H1 (cell line): ENCODE data around the gene PIGA. TPM values are rescaled to one million over a fixed set of nuclear protein-coding genes. Genes with fewer than 3 reads are reported as not detected.
"Not testable (repeated sequence)": the region's sequence is repeated elsewhere in the genome, so short reads cannot be mapped to it uniquely, and the experiment has no call there.

Source experiments
- CTCF ChIA-PET: fragments of 300-600 bp; sonication (Branson Sonifier 250); formaldehyde crosslinking; loops from one replicate; lab custom pipeline; 2021; ENCODE audit not compliant: partially characterized antibody; lab: Charles Lee
- POLR2A ChIA-PET: fragments of 300-600 bp; sonication (Branson Sonifier 250); formaldehyde crosslinking; loops from one replicate; lab custom pipeline; 2021; ENCODE audit warnings: inconsistent platforms; ENCODE audit not compliant: partially characterized antibody; lab: Charles Lee
- DNase-seq, 2 experiments: peaks; one replicate each; pipeline versions ENCODE4 v3.0.0 to v3.0.0-alpha.2; 2010 to 2022; ENCODE audit warnings: low spot score in 2 of 2, low read depth in 1 of 2, mixed read lengths in 1 of 2
- FAIRE-seq: peaks from 2 replicates; lab custom pipeline; 2011; peaks lifted over from hg19 to GRCh38; lab: Jason Lieb, UNC
- H2AFZ ChIP-seq: 2 replicates; pipeline ENCODE4 v1.8.1; 2012; ENCODE audit warnings: low read length, inconsistent platforms
- H2AK5ac ChIP-seq: 2 replicates; pipeline ENCODE4 v1.6.1; 2013; ENCODE audit warnings: low read depth, low read length
- H2BK120ac ChIP-seq: replicated peaks from 2 replicates; pipeline ENCODE3; 2013; ENCODE audit warnings: low read depth, low read length, inconsistent platforms
- H2BK12ac ChIP-seq: 2 replicates; pipeline ENCODE4 v1.6.1; 2013; ENCODE audit warnings: low read depth, low read length
- H2BK15ac ChIP-seq: 2 replicates; pipeline ENCODE4 v1.6.1; 2013; ENCODE audit warnings: low read length
- H2BK20ac ChIP-seq: 2 replicates; pipeline ENCODE4 v1.6.1; 2013; ENCODE audit warnings: low read length
- H2BK5ac ChIP-seq: 2 replicates; pipeline ENCODE4 v1.6.1; 2013; ENCODE audit warnings: low read depth, low read length
- H3K14ac ChIP-seq: 2 replicates; pipeline ENCODE4 v1.6.1; 2013; ENCODE audit warnings: inconsistent platforms; ENCODE audit not compliant: insufficient read length
- H3K18ac ChIP-seq: 2 replicates; pipeline ENCODE4 v1.6.1; 2013; ENCODE audit warnings: low read length; ENCODE audit errors: extremely low read depth
- H3K23ac ChIP-seq: 2 replicates; pipeline ENCODE4 v1.6.1; 2013; ENCODE audit warnings: inconsistent platforms; ENCODE audit not compliant: insufficient read length
- H3K23me2 ChIP-seq: 2 replicates; pipeline ENCODE4 v1.6.1; 2013; ENCODE audit warnings: low read depth, low read length
- H3K27ac ChIP-seq: 2 replicates; pipeline ENCODE4 v1.6.1; 2011; ENCODE audit warnings: low read depth, low read length, inconsistent platforms
- H3K27me3 ChIP-seq, 4 experiments: replicated peaks in 1 of 4; 1 replicate in 1 of 4; 2 replicates in 3 of 4; pipeline versions ENCODE4 v1.6.1 to v1.8.1; 2011 to 2013; ENCODE audit warnings: low read length in 3 of 4, mild to moderate bottlenecking in 3 of 4, inconsistent platforms in 2 of 4, mixed read lengths in 2 of 4, moderate library complexity in 1 of 4; ENCODE audit not compliant: control insufficient read depth in 3 of 4, insufficient read depth in 3 of 4; ENCODE audit errors: extremely low read depth in 1 of 4
- H3K36me3 ChIP-seq, 4 experiments: 2 replicates each; pipeline versions ENCODE4 v1.6.1 to v1.8.1; 2011 to 2013; ENCODE audit warnings: mild to moderate bottlenecking in 4 of 4, low read length in 3 of 4, moderate library complexity in 2 of 4, control low read depth in 1 of 4, inconsistent platforms in 1 of 4; ENCODE audit not compliant: insufficient read depth in 4 of 4, control insufficient read depth in 2 of 4
- H3K4ac ChIP-seq: replicated peaks from 2 replicates; pipeline ENCODE3; 2013; ENCODE audit warnings: low read length, low read depth, mixed read lengths, inconsistent platforms; ENCODE audit not compliant: insufficient read length
- H3K4me1 ChIP-seq, 4 experiments: replicated peaks in 1 of 4; 1 replicate in 1 of 4; 2 replicates in 3 of 4; pipeline versions ENCODE4 v1.6.1 to v1.8.1; 2011 to 2013; ENCODE audit warnings: low read length in 3 of 4, inconsistent platforms in 2 of 4, mixed read lengths in 1 of 4; ENCODE audit not compliant: insufficient read depth in 4 of 4, control insufficient read depth in 3 of 4
- H3K4me2 ChIP-seq, 2 experiments: 2 replicates each; pipeline versions ENCODE4 v1.6.1 to v1.8.1; 2011 to 2013; ENCODE audit warnings: low read depth in 2 of 2, low read length in 2 of 2, control low read depth in 1 of 2, inconsistent platforms in 1 of 2, mild to moderate bottlenecking in 1 of 2; ENCODE audit not compliant: insufficient read depth in 1 of 2
- H3K4me3 ChIP-seq, 4 experiments: fragments of 200-600, 300-600 bp in 1 of 4; sonication (generic), shearing (Covaris generic), sonication (Bioruptor Twin) in 1 of 4; 2 replicates each; pipeline versions ENCODE4 v1.5.1 to v1.8.1; 2011 to 2016; ENCODE audit warnings: low read length in 4 of 4, low read depth in 3 of 4, control low read depth in 2 of 4, inconsistent platforms in 2 of 4, mild to moderate bottlenecking in 2 of 4, mixed read lengths in 1 of 4, moderate library complexity in 1 of 4; ENCODE audit not compliant: insufficient read depth in 2 of 4; ENCODE audit errors: extremely low read depth in 1 of 4
- H3K56ac ChIP-seq: replicated peaks from 2 replicates; pipeline ENCODE3; 2013; ENCODE audit warnings: low read depth, mild to moderate bottlenecking, mixed read lengths, low read length, inconsistent platforms; ENCODE audit not compliant: insufficient read length
- H3K79me1 ChIP-seq: 2 replicates; pipeline ENCODE4 v1.6.1; 2013; ENCODE audit warnings: low read depth, low read length, control low read depth
- H3K79me2 ChIP-seq, 2 experiments: 2 replicates each; pipeline versions ENCODE4 v1.6.1 to v1.8.1; 2012 to 2013; ENCODE audit warnings: low read length in 2 of 2, mild to moderate bottlenecking in 2 of 2, inconsistent platforms in 1 of 2; ENCODE audit not compliant: insufficient read depth in 2 of 2, control insufficient read depth in 1 of 2
- H3K9ac ChIP-seq, 4 experiments: replicated peaks in 1 of 4; 1 replicate in 1 of 4; 2 replicates in 3 of 4; pipeline versions ENCODE4 v1.6.1 to v1.8.1; 2011 to 2013; ENCODE audit warnings: low read depth in 3 of 4, low read length in 3 of 4, control low read depth in 2 of 4, mild to moderate bottlenecking in 2 of 4, moderate library complexity in 2 of 4, inconsistent platforms in 1 of 4; ENCODE audit errors: extremely low read depth in 1 of 4
- H3K9me3 ChIP-seq, 2 experiments: 2 replicates each; pipeline versions ENCODE4 v1.6.1 to v1.8.1; 2012 to 2013; ENCODE audit warnings: mild to moderate bottlenecking in 2 of 2, moderate library complexity in 2 of 2, control low read depth in 1 of 2, inconsistent platforms in 1 of 2, low read depth in 1 of 2, low read length in 1 of 2, mixed read lengths in 1 of 2; ENCODE audit not compliant: insufficient read depth in 2 of 2
- H4K20me1 ChIP-seq, 2 experiments: replicated peaks in 1 of 2; 2 replicates each; pipeline versions ENCODE3 to v1.8.1; 2011 to 2013; ENCODE audit warnings: inconsistent platforms in 2 of 2, low read length in 2 of 2, mild to moderate bottlenecking in 1 of 2; ENCODE audit not compliant: insufficient read depth in 2 of 2, control insufficient read depth in 1 of 2
- H4K5ac ChIP-seq: 2 replicates; pipeline ENCODE4 v1.6.1; 2013; ENCODE audit warnings: low read length, low read depth, mixed read lengths, inconsistent platforms; ENCODE audit not compliant: insufficient read length
- H4K8ac ChIP-seq: 2 replicates; pipeline ENCODE4 v1.8.0; 2013; ENCODE audit warnings: mild to moderate bottlenecking, moderate library complexity, low read length, inconsistent platforms; ENCODE audit not compliant: insufficient read depth; ENCODE audit errors: extremely low read depth
- H4K91ac ChIP-seq: replicated peaks from 2 replicates; pipeline ENCODE3; 2013; ENCODE audit warnings: low read length, mixed read lengths, inconsistent platforms; ENCODE audit not compliant: insufficient read length
- WGBS, 2 experiments: shearing (Covaris generic) in 1 of 2; methylation state at CpG; one replicate each; pipeline versions ENCODE4 v1.1.6 to v1.1.7; 2013 to 2015; ENCODE audit warnings: low lambda C conversion rate in 2 of 2, mixed read lengths in 2 of 2, inconsistent platforms in 1 of 2, low coverage in 1 of 2, missing lambda C conversion rate in 1 of 2; ENCODE audit not compliant: insufficient replicate concordance in 2 of 2, insufficient coverage in 1 of 2, insufficient read length in 1 of 2; ENCODE audit errors: extremely low coverage in 1 of 2, missing lambda C conversion rate in 1 of 2; 5-methylcytosine and 5-hydroxymethylcytosine counted together
- polyA plus RNA-seq, 7 experiments: library from polyadenylated mRNA; depleted of rRNA in 3 of 7; stranded (reverse) in 5 of 7; unstranded in 2 of 7; fragments of >200 nt in 5 of 7; fragments of 200-250 nt in 2 of 7; gene quantifications; 1 replicate in 5 of 7; 2 replicates in 1 of 7; 4 replicates in 1 of 7; pipeline versions ENCODE4 v1.2.1 to v1.2.3, GENCODE V29; 2011 to 2013; ENCODE audit warnings: missing spikeins in 2 of 7, mixed read lengths in 2 of 7
- total RNA-seq: library from RNA; stranded (reverse); fragmentation: NEBNext Ultra II Directional; extraction: Animal tissue kit (Norgen Biotek cat#: 25700); gene quantifications from 2 replicates; pipeline ENCODE4 v1.2.1, GENCODE V29; 2021

PIGA gene
- total and polyA plus RNA-seq, 2 of the 8 experiments (the other 6 are each of a cell fraction or from before 2014, with no cell fraction given) = 5.0 to 13.4 TPM

DNA sequence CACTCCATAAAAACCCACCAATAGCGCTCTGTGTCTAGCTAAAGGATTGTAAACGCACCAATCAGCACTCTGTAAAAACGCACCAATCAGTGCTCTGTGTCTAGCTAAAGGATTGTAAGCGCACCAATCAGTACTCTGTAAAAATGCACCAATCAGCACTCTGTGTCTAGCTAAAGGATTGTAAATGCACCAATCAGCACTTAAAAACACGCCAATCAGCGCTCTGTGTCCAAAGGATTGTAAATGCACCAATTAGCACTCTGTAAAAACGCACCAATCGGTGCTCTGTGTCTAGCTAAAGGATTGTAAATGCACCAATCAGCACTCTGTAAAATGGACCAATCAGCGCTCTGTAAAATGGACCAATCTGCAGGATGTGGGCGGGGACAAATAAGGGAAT lies 62.0 kb downstream of the PIGA start:
- DNase-seq, H3K36me3 ChIP-seq, H2AFZ ChIP-seq, H3K27me3 ChIP-seq, FAIRE-seq, H2BK12ac ChIP-seq, H3K18ac ChIP-seq, H3K27ac ChIP-seq, H3K23ac ChIP-seq, H3K4me2 ChIP-seq, CTCF ChIA-PET, H3K56ac ChIP-seq, H3K4me3 ChIP-seq, H3K4ac ChIP-seq, H2AK5ac ChIP-seq, H3K79me2 ChIP-seq, H3K14ac ChIP-seq, H4K5ac ChIP-seq, H3K9ac ChIP-seq, H3K4me1 ChIP-seq, H3K9me3 ChIP-seq, H2BK5ac ChIP-seq, H2BK20ac ChIP-seq, H3K79me1 ChIP-seq, H4K91ac ChIP-seq, H4K20me1 ChIP-seq, H2BK15ac ChIP-seq, H3K23me2 ChIP-seq, H4K8ac ChIP-seq, H2BK120ac ChIP-seq, POLR2A ChIA-PET: not testable (repeated sequence)
- WGBS, 2 experiments = 91% methylated on average over 8 of the region's 10 CpGs; no CpG with 5 or more reads in 1 of the 2 experiments
